H7 (cell line): ENCODE measurements around the gene C12orf60. TPM values are rescaled to one million over a fixed set of nuclear protein-coding genes. Genes with fewer than 3 reads are reported as not detected.

Source experiments
- DNase-seq: peaks from one replicate; pipeline ENCODE4 v3.0.0; 2012
- H3K27me3 ChIP-seq: 2 replicates; pipeline ENCODE4 v1.6.0; 2011; ENCODE audit warnings: mild to moderate bottlenecking, low read length; ENCODE audit not compliant: control insufficient read depth, insufficient read depth
- H3K36me3 ChIP-seq: replicated peaks from 2 replicates; pipeline ENCODE4 v1.5.1; 2011; ENCODE audit warnings: low read length; ENCODE audit not compliant: control insufficient read depth, insufficient read depth
- H3K4me3 ChIP-seq: 2 replicates; pipeline ENCODE4 v1.5.1; 2011; ENCODE audit warnings: low read depth, mild to moderate bottlenecking, control low read depth, low read length, moderate library complexity; ENCODE audit not compliant: insufficient read depth
- total RNA-seq: library from RNA; depleted of rRNA; stranded (reverse); fragments of >200 nt; shearing (Covaris generic); gene quantifications from 2 replicates; pipeline ENCODE4 v1.2.3, GENCODE V29; 2014; rRNA removed

The C12orf60 gene
- total RNA-seq, 1 experiment from 2014 or later: 3.0 TPM

DNA sequence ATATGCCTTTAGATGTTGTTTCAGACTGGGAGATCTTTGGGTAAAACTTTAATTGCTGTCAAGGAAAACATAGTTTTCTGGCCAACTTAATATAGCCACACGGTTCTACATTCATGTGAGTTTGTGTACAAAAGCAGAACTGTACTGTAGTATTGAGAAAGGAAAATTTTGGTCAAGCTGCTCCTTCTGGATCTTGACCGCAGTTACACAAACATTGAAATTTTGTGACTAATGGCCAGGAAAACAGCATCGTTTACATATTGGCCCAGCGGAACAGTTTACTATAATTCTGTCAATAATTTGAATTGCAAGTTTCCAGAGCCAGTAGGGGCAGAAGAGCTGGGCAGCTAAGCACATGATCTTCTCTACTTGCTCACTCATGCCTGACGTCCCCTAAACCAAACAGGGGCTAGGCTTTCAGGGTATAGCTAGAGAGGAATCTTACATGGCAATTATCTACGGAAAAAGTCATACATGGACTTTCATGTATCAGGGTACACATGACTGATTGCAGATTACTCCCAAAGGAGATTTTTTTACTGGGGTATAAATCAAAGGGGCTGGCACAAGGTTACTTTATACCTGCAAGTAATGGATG lies 51.2 kb downstream of the C12orf60 start:
- no peaks in the 10 kb centered on the region for H3K27me3 ChIP-seq
- no peak for DNase-seq
- H3K36me3 ChIP-seq: no peaks in the 10 kb centered on the region
- H3K4me3 ChIP-seq: no peak overlapping the region

DNA sequence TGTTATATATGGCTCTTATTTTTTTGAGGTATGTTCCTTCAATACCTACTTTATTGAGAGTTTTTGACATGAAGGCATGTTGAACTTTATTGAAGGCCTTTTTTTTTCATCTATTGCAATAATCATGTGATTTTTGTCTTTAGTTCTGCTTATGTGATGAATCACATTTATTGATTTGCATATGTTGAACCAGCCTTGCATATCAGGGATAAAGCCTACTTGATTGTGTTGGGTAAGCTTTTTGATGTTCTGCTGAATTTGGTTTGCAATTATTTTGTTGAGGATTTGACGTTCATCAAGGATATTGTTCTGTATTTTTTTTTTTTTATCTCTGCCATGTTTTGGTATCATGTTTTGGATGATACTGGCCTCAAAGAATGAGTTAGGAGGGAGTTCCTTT lies 55.0 kb downstream of the C12orf60 start:
- Histone ChIP-seq H3K4me3 (no peak overlapping the region), H3K27me3 (no peaks in the 10 kb centered on the region), H3K36me3 (no peaks in the 10 kb centered on the region)
- DNase-seq: no peak

DNA sequence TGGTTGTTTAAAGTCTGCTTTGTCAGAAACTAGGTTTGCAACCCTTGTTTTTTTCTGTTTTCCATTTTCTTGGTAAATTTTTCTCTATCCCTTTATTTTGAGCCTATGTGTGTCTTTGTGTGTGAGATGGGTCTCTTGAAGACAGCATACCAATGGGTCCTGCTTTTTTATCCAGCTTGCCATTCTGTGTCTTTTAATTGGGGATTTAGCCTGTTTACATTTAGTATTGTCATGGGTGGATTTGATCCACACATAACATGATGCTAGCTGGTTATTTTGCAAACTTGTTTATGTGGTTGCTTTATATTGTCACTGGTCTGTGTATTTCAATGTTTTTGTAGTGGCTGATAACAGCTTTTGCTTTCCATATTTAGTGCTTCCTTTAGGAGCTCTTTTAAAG lies 57.0 kb downstream of the C12orf60 start:
- Histone ChIP-seq H3K27me3 (no peaks in the 10 kb centered on the region), H3K36me3 (no peaks in the 10 kb centered on the region), H3K4me3 (no peak overlapping the region)
- no peak for DNase-seq

DNA sequence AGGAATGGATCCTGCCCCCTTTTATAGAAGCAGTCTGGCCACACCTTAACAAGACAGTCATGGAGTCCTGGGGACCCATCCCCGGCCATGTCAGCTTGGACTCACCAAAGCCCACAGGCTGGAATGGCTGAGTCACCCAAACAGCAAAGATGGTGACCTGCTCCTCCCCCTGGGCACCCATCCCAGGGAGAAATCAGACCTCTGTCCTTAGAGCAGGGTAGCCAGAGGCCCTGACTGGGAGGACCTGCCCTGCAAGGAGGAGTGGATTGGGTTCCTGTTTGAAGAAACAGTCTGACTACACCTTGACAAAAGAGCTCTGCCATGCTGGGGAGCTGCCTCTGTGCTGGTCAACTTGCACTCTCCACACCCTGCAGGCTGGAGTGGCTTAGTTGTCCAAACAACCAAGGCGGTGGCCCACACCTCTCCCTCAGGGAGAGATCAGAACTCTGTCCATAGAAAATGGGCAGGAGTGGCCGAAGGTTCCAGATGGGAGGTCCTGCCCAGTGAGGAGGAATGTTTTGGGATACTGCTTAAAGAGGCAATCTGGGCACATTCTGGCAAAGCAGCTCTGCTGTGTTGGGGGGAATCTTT lies 65.5 kb downstream of the C12orf60 start:
- Histone ChIP-seq H3K36me3 (no peaks in the 10 kb centered on the region), H3K4me3 (no peak overlapping the region), H3K27me3 (no peaks in the 10 kb centered on the region)
- no peak for DNase-seq

DNA sequence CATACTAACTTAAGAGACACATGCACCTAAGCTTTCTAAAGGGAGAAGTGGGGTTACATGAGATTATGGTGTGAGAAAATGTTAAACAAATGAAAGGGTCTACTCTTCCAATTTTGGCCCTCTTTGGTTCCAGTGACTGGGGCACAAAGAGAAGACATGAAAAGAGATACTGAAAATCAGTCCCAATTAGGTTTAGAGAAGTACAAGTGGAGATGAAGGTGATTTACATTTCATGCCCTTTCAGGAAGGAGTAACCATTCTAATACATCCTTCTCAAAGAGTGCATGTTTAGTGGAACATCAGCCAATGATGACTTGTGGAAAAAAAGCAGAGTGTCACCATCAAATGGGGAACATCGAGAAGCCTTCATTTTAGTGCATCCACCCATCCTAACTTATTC lies 67.8 kb downstream of the C12orf60 start:
- no peak overlapping the region for H3K4me3 ChIP-seq
- no peaks in the 10 kb centered on the region for H3K27me3 ChIP-seq
- H3K36me3 ChIP-seq: no peaks in the 10 kb centered on the region
- DNase-seq: no peak

DNA sequence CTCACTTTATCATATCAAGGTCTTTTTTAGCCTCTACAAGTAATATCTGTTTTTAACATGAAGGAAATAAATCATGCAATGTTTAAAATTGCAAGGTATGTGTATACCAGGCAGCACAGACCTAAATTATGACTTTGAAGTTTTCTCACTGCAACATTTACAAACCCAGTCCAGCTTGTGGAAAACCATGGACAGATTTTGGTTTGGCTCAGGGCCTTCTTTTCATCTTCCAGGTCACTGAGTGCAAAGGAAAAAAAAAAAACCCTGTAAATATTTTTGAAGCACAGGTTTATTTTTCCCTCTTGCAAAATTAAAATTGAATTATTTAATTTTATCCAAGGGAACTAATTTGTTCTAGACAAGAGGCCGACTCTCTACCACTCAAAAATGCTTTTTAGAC lies 68.4 kb downstream of the C12orf60 start:
- Histone ChIP-seq H3K27me3 (no peaks in the 10 kb centered on the region), H3K4me3 (no peak overlapping the region), H3K36me3 (no peaks in the 10 kb centered on the region)
- no peak for DNase-seq

DNA sequence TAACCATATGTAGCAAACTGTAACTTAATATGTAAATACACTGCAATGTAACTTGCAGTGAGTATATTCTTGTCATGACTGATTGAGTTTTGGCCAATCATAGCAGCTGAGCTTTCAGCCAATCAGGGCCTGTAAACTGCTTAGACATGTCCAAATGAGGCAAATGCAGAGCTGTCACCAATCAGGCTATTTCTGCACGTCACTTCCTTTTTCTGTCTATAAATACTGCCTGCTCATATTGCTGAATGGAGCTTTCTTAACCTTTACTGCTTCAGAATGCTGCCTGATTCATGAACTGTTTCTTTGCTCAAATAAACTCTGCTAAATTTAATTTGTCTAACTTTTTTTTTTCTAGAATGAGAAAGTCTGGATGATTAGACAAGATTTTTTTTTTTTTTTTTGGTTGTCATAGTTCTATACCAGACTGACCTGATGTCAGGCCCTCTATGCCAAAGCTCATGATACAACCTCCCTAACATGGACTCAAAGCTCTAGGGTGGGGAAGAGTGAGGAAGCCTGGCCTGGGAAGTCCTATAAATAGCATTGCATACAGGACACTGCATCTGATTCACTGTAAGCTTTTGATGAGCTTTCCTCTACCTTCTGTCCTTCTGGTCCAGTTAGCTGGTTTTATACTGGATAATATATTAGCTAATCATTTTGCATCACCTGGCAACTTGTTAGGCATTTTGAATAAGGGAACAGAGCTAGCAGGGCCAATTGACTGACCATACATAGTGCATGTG lies 70.1 kb downstream of the C12orf60 start:
- Histone ChIP-seq H3K4me3 (no peak overlapping the region), H3K27me3 (no peaks in the 10 kb centered on the region), H3K36me3 (no peaks in the 10 kb centered on the region)
- DNase-seq: no peak

Other genes with a start within 250 kb of the C12orf60 start
- 42.1 and 43.8 TPM in 2 replicates for gene PLBD1, start 235.8 kb upstream of the C12orf60 start, total RNA-seq
- 1.1 and 2.5 TPM in 2 replicates for gene GUCY2C, start 107.1 kb upstream of the C12orf60 start, total RNA-seq
- 31.7 and 33.8 TPM in 2 replicates for gene WBP11, start 192 bp upstream of the C12orf60 start, total RNA-seq
- gene SMCO3, start 10.5 kb downstream of the C12orf60 start, total RNA-seq: not detected in 2 replicates
- not detected in 2 replicates for gene ART4, start 39.9 kb downstream of the C12orf60 start, total RNA-seq
- gene MGP, start 82.2 kb downstream of the C12orf60 start, total RNA-seq: not detected in 2 replicates
- not detected in 2 replicates for gene ERP27, start 134.9 kb downstream of the C12orf60 start, total RNA-seq
- 0.89 and 2.1 TPM in 2 replicates for gene ARHGDIB, start 157.9 kb downstream of the C12orf60 start, total RNA-seq
- gene PDE6H, start 169.4 kb downstream of the C12orf60 start, total RNA-seq: not detected in 2 replicates